ENCODE results near the gene XKR7. TPM values are rescaled to one million over a fixed set of nuclear protein-coding genes. Genes with fewer than 3 reads are reported as not detected.

Gene XKR7
- total RNA-seq, 1 experiment from 2014 or later, result 1.3 TPM

- Histone ChIP-seq H4K91ac (ENCODE audit: insufficient read length, low read depth, low read length) (no peak overlapping the region), H3K27me3 (ENCODE audit: insufficient read depth, low read length) (no peaks in the 10 kb centered on the region), H3K4me2 (ENCODE audit: insufficient read depth, insufficient read length, low read length) (peak overlapping the region; percentile 80), H3K18ac (ENCODE audit: insufficient read length, low read depth, low read length) (peak overlapping the region; percentile 95), H3K14ac (ENCODE audit: insufficient read depth, low read length) (peak overlapping the region; percentile 89; the same call in 1 of the 2 replicates), H2AFZ (ENCODE audit: low read length) (peak overlapping the region; percentile 87), H3K23ac (ENCODE audit: insufficient read length, low read depth, low read length) (no peak overlapping the region), H3K56ac (ENCODE audit: insufficient read length, low read depth, low read length) (no peak overlapping the region), H2BK120ac (ENCODE audit: low read depth, low read length, poor library complexity, severe bottlenecking) (no peak overlapping the region), H4K5ac (ENCODE audit: insufficient read length, low read depth, low read length) (no peak overlapping the region), H2BK15ac (ENCODE audit: low read depth, low read length) (no peak overlapping the region), H3K4ac (ENCODE audit: low read depth, low read length) (no peak overlapping the region), H3K79me2 (ENCODE audit: insufficient read depth, low read length) (no peaks in the 10 kb centered on the region), H4K8ac (replicated peaks; ENCODE audit: insufficient read length, low read depth, low read length) (no peak overlapping the region), H3K9ac (ENCODE audit: extremely low read depth, insufficient read length, low read length) (peak overlapping the region; percentile 43), H3T11ph (ENCODE audit: low read length) (no peak overlapping the region), H2BK5ac (ENCODE audit: insufficient read length, low read length) (no peak overlapping the region), H3K79me1 (ENCODE audit: insufficient read depth, low read depth, low read length, poor library complexity, severe bottlenecking) (no peaks in the 10 kb centered on the region), H2BK20ac (ENCODE audit: low read depth, low read length, poor library complexity, severe bottlenecking) (no peak overlapping the region), H2BK12ac (ENCODE audit: insufficient read length, low read depth, low read length) (no peak overlapping the region), H3K27ac (ENCODE audit: insufficient read length, low read depth, low read length) (no peak overlapping the region), H4K20me1 (ENCODE audit: control insufficient read depth, insufficient read depth, insufficient read length) (no peaks in the 10 kb centered on the region), H2AK5ac (ENCODE audit: insufficient read length, low read length) (no peak overlapping the region), H3K23me2 (ENCODE audit: insufficient read length, low read depth, low read length, poor library complexity, severe bottlenecking) (peaks cover 7% of the 10 kb centered on the region), H3K9me3 (ENCODE audit: control insufficient read depth, low read depth, low read length) (no peaks in the 10 kb centered on the region), H3K4me1 (ENCODE audit: insufficient read depth, low read length) (peaks cover 2% of the 10 kb centered on the region; the same call in 1 of the 2 replicates)
- DNase-seq, result peak; percentile 96
- Mint-ChIP-seq H3K36me3 (ENCODE audit: insufficient read depth in 1 of 3, low read depth in 3 of 3) (peaks cover 0 to 6% (median 5%) of the 10 kb centered on the region in 3 experiments; a peak in 4 of 7 replicates), H3K9me3 (no peaks in the 10 kb centered on the region), H3K27ac (peak overlapping the region; percentile 96 to 98 (median 97)), H3K27me3 (ENCODE audit: low read depth) (peaks cover 42% of the 10 kb centered on the region), H3K4me3 (peak overlapping the region; percentile 89 to 95), H3K4me1 (peaks cover 24 to 25% of the 10 kb centered on the region in 2 experiments)
- no peak; the same call in 2 of the 3 replicates for TF ChIP-seq CTCF (conservative IDR thresholded peaks at IDR 0.05)
- WGBS (ENCODE audit: extremely low coverage, insufficient read length, low lambda C conversion rate), result no CpG with 5 or more reads among the region's 67 CpGs
Observed at GRCh38 chr20:32018269-32019155, 50.6 kb downstream of the XKR7 start.

Measured in H9 (cell line).